NCI-H82 (cell line): Measurements from ENCODE around the gene TMEM213.
"Not testable (repeated sequence)": the region's sequence is repeated elsewhere in the genome, so short reads cannot be mapped to it uniquely, and the experiment has no call there.

ENCODE experiments used
- DNase-seq: peaks from one replicate; lab custom pipeline; 2025; lab: John Stamatoyannopoulos, UW

TMEM213 gene

GRCh38 chr7:138797046-138797445 lies 748 bp upstream of the TMEM213 start:
- DNase-seq, result not testable (repeated sequence)

- no peak for DNase-seq
Observed at GRCh38 chr7:138798836-138799235, 1.0 kb downstream of the TMEM213 start.

GRCh38 chr7:138799336-138800000 lies 1.7 kb downstream of the TMEM213 start:
- DNase-seq, result peak; percentile 4

GRCh38 chr7:138801256-138801655 lies 3.5 kb downstream of the TMEM213 start:
- no peak for DNase-seq

- DNase-seq, result no peak
Observed at GRCh38 chr7:138802706-138803105, 4.9 kb downstream of the TMEM213 start.

- DNase-seq, result no peak
Observed at GRCh38 chr7:138804618-138805017, 6.8 kb downstream of the TMEM213 start.

GRCh38 chr7:138809346-138809745 lies 11.6 kb downstream of the TMEM213 start:
- DNase-seq, result no peak

- not testable (repeated sequence) for DNase-seq
Observed at GRCh38 chr7:138811327-138811726, 13.5 kb downstream of the TMEM213 start.

- DNase-seq, result no peak
Observed at GRCh38 chr7:138813945-138814344, 16.2 kb downstream of the TMEM213 start.

- DNase-seq, result no peak
Observed at GRCh38 chr7:138814816-138815332, 17.1 kb downstream of the TMEM213 start.

GRCh38 chr7:138816650-138817049 lies 18.9 kb downstream of the TMEM213 start:
- no peak for DNase-seq

- DNase-seq, result peak; percentile 24
Observed at GRCh38 chr7:138819625-138820024, 21.8 kb downstream of the TMEM213 start.

- no peak for DNase-seq
Observed at GRCh38 chr7:138821912-138822311, 24.1 kb downstream of the TMEM213 start.

GRCh38 chr7:138822867-138823535 lies 25.2 kb downstream of the TMEM213 start:
- no peak for DNase-seq

- no peak for DNase-seq
Observed at GRCh38 chr7:138825049-138825721, 27.4 kb downstream of the TMEM213 start.

- no peak for DNase-seq
Observed at GRCh38 chr7:138828302-138828701, 30.5 kb downstream of the TMEM213 start.

GRCh38 chr7:138829335-138829734 lies 31.5 kb downstream of the TMEM213 start:
- DNase-seq, result no peak

GRCh38 chr7:138832966-138833365 lies 35.2 kb downstream of the TMEM213 start:
- no peak for DNase-seq

GRCh38 chr7:138833596-138833995 lies 35.8 kb downstream of the TMEM213 start:
- DNase-seq, result no peak

- no peak for DNase-seq
Observed at GRCh38 chr7:138834583-138834982, 36.8 kb downstream of the TMEM213 start.

- DNase-seq, result no peak
Observed at GRCh38 chr7:138835087-138835486, 37.3 kb downstream of the TMEM213 start.

GRCh38 chr7:138837627-138838026 lies 39.8 kb downstream of the TMEM213 start:
- no peak for DNase-seq

- no peak for DNase-seq
Observed at GRCh38 chr7:138838166-138838565, 40.4 kb downstream of the TMEM213 start.
